SK-N-SH (cell line): ENCODE measurements around the gene WARS2.

ENCODE experiments used
- CHD2 ChIP-seq: fragments of 150-350 bp; IDR thresholded peaks from 2 replicates; pipeline ENCODE4 v1.6.1; 2018; ENCODE audit warnings: low read length; ENCODE audit not compliant: partially characterized antibody
- EP300 ChIP-seq, 2 experiments: IDR thresholded peaks; 2 replicates each; pipeline versions ENCODE4 v1.4.0 to v1.6.1; 2012; ENCODE audit warnings: borderline replicate concordance in 1 of 2, low read depth in 1 of 2, low read length in 1 of 2
- EZH2phosphoT487 ChIP-seq: fragments of 200-600 bp; sonication (generic); IDR thresholded peaks from 2 replicates; pipeline ENCODE4 v1.6.1; 2017; ENCODE audit warnings: low read depth, mixed run types, mild to moderate bottlenecking, antibody characterized with exemption, moderate library complexity, borderline replicate concordance
- GATA2 ChIP-seq: sonication (generic); formaldehyde crosslinking; IDR thresholded peaks from 2 replicates; pipeline ENCODE4 v1.5.0; 2020; ENCODE audit warnings: mild to moderate bottlenecking, missing genetic modification reagents
- NRF1 ChIP-seq: IDR thresholded peaks from 2 replicates; pipeline ENCODE4 v1.6.1; 2012; ENCODE audit warnings: low read depth, mild to moderate bottlenecking, low read length
- POLR2AphosphoS5 ChIP-seq: IDR thresholded peaks from 2 replicates; pipeline ENCODE4 v1.6.1; 2012; ENCODE audit warnings: low read depth, low read length
- RXRA ChIP-seq: IDR thresholded peaks from 2 replicates; pipeline ENCODE4 v1.4.0; 2012; ENCODE audit warnings: low read depth, mild to moderate bottlenecking, borderline replicate concordance
- SIN3A ChIP-seq: IDR thresholded peaks from 2 replicates; pipeline ENCODE4 v1.6.1; 2012; ENCODE audit warnings: low read depth, mild to moderate bottlenecking, low read length, moderate library complexity, borderline replicate concordance
- SMC3 ChIP-seq: IDR thresholded peaks from 2 replicates; pipeline ENCODE4 v1.6.1; 2012; ENCODE audit warnings: low read depth, low read length, improper control_type of control experiment
- TCF12 ChIP-seq: IDR thresholded peaks from 2 replicates; pipeline ENCODE4 v1.4.0; 2012
- TF ChIP-seq, protein P1 (sequence below): fragments of 200-600 bp; sonication (generic); IDR thresholded peaks from 2 replicates; pipeline ENCODE4 v1.6.1; 2017; ENCODE audit warnings: antibody characterized with exemption, mild to moderate bottlenecking, moderate library complexity
- TF ChIP-seq, protein P2 (sequence below): IDR thresholded peaks from 2 replicates; pipeline ENCODE4 v1.6.1; 2012; ENCODE audit warnings: mild to moderate bottlenecking, low read depth, low read length, moderate library complexity
- TF ChIP-seq, protein P3 (sequence below): IDR thresholded peaks from 2 replicates; pipeline ENCODE4 v1.4.0; 2012; ENCODE audit warnings: low read depth
- TF ChIP-seq, protein P4 (sequence below): IDR thresholded peaks from 2 replicates; pipeline ENCODE4 v1.4.0; 2012; ENCODE audit warnings: low read depth, borderline replicate concordance

DNA sequence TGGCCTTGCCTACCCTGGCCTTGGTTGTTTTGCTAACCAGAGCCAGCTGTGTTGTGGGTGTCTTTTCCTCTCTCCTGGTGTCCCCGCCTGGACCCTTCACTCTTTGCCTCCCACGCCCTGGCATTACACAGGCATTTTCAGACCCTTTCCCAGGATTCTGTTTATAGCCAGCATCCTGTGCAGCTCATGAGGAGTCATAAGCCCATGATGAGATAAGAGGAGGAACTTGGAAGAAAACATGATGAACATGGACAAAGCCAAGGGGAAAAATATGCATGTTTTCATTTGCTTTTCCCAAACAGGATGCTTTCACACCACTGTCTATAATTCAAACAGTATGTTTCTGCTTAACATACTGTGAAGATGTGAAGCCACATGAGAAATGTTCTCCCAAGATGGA, 18.7 kb upstream of the WARS2 start:
- TF ChIP-seq, protein P1, sequence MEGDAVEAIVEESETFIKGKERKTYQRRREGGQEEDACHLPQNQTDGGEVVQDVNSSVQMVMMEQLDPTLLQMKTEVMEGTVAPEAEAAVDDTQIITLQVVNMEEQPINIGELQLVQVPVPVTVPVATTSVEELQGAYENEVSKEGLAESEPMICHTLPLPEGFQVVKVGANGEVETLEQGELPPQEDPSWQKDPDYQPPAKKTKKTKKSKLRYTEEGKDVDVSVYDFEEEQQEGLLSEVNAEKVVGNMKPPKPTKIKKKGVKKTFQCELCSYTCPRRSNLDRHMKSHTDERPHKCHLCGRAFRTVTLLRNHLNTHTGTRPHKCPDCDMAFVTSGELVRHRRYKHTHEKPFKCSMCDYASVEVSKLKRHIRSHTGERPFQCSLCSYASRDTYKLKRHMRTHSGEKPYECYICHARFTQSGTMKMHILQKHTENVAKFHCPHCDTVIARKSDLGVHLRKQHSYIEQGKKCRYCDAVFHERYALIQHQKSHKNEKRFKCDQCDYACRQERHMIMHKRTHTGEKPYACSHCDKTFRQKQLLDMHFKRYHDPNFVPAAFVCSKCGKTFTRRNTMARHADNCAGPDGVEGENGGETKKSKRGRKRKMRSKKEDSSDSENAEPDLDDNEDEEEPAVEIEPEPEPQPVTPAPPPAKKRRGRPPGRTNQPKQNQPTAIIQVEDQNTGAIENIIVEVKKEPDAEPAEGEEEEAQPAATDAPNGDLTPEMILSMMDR: no peak
- TF ChIP-seq POLR2AphosphoS5: no peak
- TF ChIP-seq, protein P2, sequence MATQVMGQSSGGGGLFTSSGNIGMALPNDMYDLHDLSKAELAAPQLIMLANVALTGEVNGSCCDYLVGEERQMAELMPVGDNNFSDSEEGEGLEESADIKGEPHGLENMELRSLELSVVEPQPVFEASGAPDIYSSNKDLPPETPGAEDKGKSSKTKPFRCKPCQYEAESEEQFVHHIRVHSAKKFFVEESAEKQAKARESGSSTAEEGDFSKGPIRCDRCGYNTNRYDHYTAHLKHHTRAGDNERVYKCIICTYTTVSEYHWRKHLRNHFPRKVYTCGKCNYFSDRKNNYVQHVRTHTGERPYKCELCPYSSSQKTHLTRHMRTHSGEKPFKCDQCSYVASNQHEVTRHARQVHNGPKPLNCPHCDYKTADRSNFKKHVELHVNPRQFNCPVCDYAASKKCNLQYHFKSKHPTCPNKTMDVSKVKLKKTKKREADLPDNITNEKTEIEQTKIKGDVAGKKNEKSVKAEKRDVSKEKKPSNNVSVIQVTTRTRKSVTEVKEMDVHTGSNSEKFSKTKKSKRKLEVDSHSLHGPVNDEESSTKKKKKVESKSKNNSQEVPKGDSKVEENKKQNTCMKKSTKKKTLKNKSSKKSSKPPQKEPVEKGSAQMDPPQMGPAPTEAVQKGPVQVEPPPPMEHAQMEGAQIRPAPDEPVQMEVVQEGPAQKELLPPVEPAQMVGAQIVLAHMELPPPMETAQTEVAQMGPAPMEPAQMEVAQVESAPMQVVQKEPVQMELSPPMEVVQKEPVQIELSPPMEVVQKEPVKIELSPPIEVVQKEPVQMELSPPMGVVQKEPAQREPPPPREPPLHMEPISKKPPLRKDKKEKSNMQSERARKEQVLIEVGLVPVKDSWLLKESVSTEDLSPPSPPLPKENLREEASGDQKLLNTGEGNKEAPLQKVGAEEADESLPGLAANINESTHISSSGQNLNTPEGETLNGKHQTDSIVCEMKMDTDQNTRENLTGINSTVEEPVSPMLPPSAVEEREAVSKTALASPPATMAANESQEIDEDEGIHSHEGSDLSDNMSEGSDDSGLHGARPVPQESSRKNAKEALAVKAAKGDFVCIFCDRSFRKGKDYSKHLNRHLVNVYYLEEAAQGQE: no peak
- TF ChIP-seq GATA2: no peak
- TF ChIP-seq SMC3: no peak
- TF ChIP-seq TCF12: no peak
- no peak for TF ChIP-seq EZH2phosphoT487
- no peak for TF ChIP-seq EP300 (IDR thresholded peaks at IDR 0.05; ENCODE audit: borderline replicate concordance in 1 of 2, low read depth in 1 of 2, low read length in 1 of 2)
- no peak for TF ChIP-seq NRF1
- TF ChIP-seq, protein P3, sequence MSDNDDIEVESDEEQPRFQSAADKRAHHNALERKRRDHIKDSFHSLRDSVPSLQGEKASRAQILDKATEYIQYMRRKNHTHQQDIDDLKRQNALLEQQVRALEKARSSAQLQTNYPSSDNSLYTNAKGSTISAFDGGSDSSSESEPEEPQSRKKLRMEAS: no peak
- TF ChIP-seq SIN3A: no peak
- no peak for TF ChIP-seq CHD2
- no peak for TF ChIP-seq RXRA
- TF ChIP-seq, protein P4, sequence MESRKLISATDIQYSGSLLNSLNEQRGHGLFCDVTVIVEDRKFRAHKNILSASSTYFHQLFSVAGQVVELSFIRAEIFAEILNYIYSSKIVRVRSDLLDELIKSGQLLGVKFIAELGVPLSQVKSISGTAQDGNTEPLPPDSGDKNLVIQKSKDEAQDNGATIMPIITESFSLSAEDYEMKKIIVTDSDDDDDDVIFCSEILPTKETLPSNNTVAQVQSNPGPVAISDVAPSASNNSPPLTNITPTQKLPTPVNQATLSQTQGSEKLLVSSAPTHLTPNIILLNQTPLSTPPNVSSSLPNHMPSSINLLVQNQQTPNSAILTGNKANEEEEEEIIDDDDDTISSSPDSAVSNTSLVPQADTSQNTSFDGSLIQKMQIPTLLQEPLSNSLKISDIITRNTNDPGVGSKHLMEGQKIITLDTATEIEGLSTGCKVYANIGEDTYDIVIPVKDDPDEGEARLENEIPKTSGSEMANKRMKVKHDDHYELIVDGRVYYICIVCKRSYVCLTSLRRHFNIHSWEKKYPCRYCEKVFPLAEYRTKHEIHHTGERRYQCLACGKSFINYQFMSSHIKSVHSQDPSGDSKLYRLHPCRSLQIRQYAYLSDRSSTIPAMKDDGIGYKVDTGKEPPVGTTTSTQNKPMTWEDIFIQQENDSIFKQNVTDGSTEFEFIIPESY: no peak
